NK-92 treated with Interleukin-12 subunit alpha and Interleukin-12 subunit beta, amount 100 ng/mL, for 24 hours (cell line): Measurements from ENCODE around the gene FAM184B.

Source experiments
- DNase-seq: peaks from one replicate; lab custom pipeline; 2025; lab: John Stamatoyannopoulos, UW

The FAM184B gene

GRCh38 chr4:17773135-17773698 is 8.2 kb downstream of the FAM184B start:
- DNase-seq = no peak

GRCh38 chr4:17771284-17771908 is 10.0 kb downstream of the FAM184B start:
- DNase-seq = no peak

- DNase-seq = no peak
These were observed 10.6 kb downstream of the FAM184B start for GRCh38 chr4:17770845-17771244.

GRCh38 chr4:17769406-17770174 is 11.8 kb downstream of the FAM184B start:
- DNase-seq = no peak

- no peak for DNase-seq
These were observed 14.5 kb downstream of the FAM184B start for GRCh38 chr4:17766826-17767458.

- DNase-seq = no peak
These were observed 15.7 kb downstream of the FAM184B start for GRCh38 chr4:17765514-17766286.

GRCh38 chr4:17763931-17764330 is 17.5 kb downstream of the FAM184B start:
- no peak for DNase-seq

GRCh38 chr4:17763416-17763815 is 18.0 kb downstream of the FAM184B start:
- no peak for DNase-seq

GRCh38 chr4:17762726-17763125 is 18.7 kb downstream of the FAM184B start:
- no peak for DNase-seq

GRCh38 chr4:17761062-17761461 is 20.4 kb downstream of the FAM184B start:
- DNase-seq = no peak

GRCh38 chr4:17760626-17761025 is 20.8 kb downstream of the FAM184B start:
- DNase-seq = no peak

GRCh38 chr4:17758485-17758884 is 22.9 kb downstream of the FAM184B start:
- no peak for DNase-seq

GRCh38 chr4:17757621-17758020 is 23.8 kb downstream of the FAM184B start:
- no peak for DNase-seq

GRCh38 chr4:17753646-17754045 is 27.8 kb downstream of the FAM184B start:
- no peak for DNase-seq

- no peak for DNase-seq
These were observed 40.7 kb downstream of the FAM184B start for GRCh38 chr4:17740702-17741101.

GRCh38 chr4:17736484-17736883 is 44.9 kb downstream of the FAM184B start:
- no peak for DNase-seq

GRCh38 chr4:17726911-17727310 is 54.5 kb downstream of the FAM184B start:
- DNase-seq = no peak

GRCh38 chr4:17723648-17724047 is 57.8 kb downstream of the FAM184B start:
- DNase-seq = no peak

- no peak for DNase-seq
These were observed 59.1 kb downstream of the FAM184B start for GRCh38 chr4:17722356-17722700.

- DNase-seq = no peak
These were observed 59.7 kb downstream of the FAM184B start for GRCh38 chr4:17721496-17722355.

- DNase-seq = no peak
These were observed 62.3 kb downstream of the FAM184B start for GRCh38 chr4:17719106-17719505.
